Stimulated activated naive CD4-positive, alpha-beta T cell treated with Interleukin-2 at 50 U/mL for 16 hours (primary cell): ENCODE results near the gene ZCCHC13.
"Not testable (repeated sequence)": the region's sequence is repeated elsewhere in the genome, so short reads cannot be mapped to it uniquely, and the experiment has no call there.

Source experiments
- DNase-seq: peaks from one replicate; lab custom pipeline; 2025; lab: John Stamatoyannopoulos, UW

Gene ZCCHC13

GRCh38 chrX:74304016-74304415 is at the start of gene ZCCHC13:
TSS of gene ZCCHC13 (plus strand) at chrX:74304180. CDS start at chrX:74304267, 87 bp downstream.
- no peak for DNase-seq

- DNase-seq, result not testable (repeated sequence)
These were observed 45.9 kb upstream of the ZCCHC13 start for GRCh38 chrX:74258111-74258510.

GRCh38 chrX:74259885-74260491 is 44.0 kb upstream of the ZCCHC13 start:
- no peak for DNase-seq

GRCh38 chrX:74262452-74263209 is 41.3 kb upstream of the ZCCHC13 start:
- DNase-seq, result no peak

- DNase-seq, result no peak
These were observed 33.6 kb upstream of the ZCCHC13 start for GRCh38 chrX:74270393-74270792.

- DNase-seq, result no peak
These were observed 31.8 kb upstream of the ZCCHC13 start for GRCh38 chrX:74272230-74272629.

GRCh38 chrX:74274516-74274915 is 29.5 kb upstream of the ZCCHC13 start:
- no peak for DNase-seq

- DNase-seq, result no peak
These were observed 26.7 kb upstream of the ZCCHC13 start for GRCh38 chrX:74277320-74277719.

GRCh38 chrX:74277846-74278245 is 26.1 kb upstream of the ZCCHC13 start:
- DNase-seq, result no peak

GRCh38 chrX:74280759-74281158 is 23.2 kb upstream of the ZCCHC13 start:
- no peak for DNase-seq

- DNase-seq, result no peak
These were observed 19.5 kb upstream of the ZCCHC13 start for GRCh38 chrX:74284391-74284952.

GRCh38 chrX:74286950-74287740 is 16.8 kb upstream of the ZCCHC13 start:
- DNase-seq, result no peak

- DNase-seq, result no peak
These were observed 12.4 kb upstream of the ZCCHC13 start for GRCh38 chrX:74291577-74291963.

- peak; percentile 84 for DNase-seq
These were observed 11.8 kb upstream of the ZCCHC13 start for GRCh38 chrX:74291964-74292807.

GRCh38 chrX:74292808-74293123 is 11.2 kb upstream of the ZCCHC13 start:
- no peak for DNase-seq

GRCh38 chrX:74293343-74293946 is 10.5 kb upstream of the ZCCHC13 start:
- DNase-seq, result peak; percentile 58

- DNase-seq, result no peak
These were observed 8.9 kb upstream of the ZCCHC13 start for GRCh38 chrX:74295101-74295500.

GRCh38 chrX:74297766-74298165 is 6.2 kb upstream of the ZCCHC13 start:
- DNase-seq, result no peak

GRCh38 chrX:74300869-74301268 is 3.1 kb upstream of the ZCCHC13 start:
- no peak for DNase-seq

GRCh38 chrX:74318672-74319071 is 14.7 kb downstream of the ZCCHC13 start:
- no peak for DNase-seq

GRCh38 chrX:74319321-74319720 is 15.3 kb downstream of the ZCCHC13 start:
- not testable (repeated sequence) for DNase-seq
